HUES48 (cell line): ENCODE data around the gene TAS1R1.

Source experiments
- H3K27ac ChIP-seq: one replicate; pipeline ENCODE4 v1.7.0; 2013; ENCODE audit warnings: low read depth, low read length, inconsistent platforms
- H3K27me3 ChIP-seq: 2 replicates; pipeline ENCODE4 v1.6.1; 2013; ENCODE audit warnings: mild to moderate bottlenecking, low read length; ENCODE audit not compliant: control insufficient read depth, insufficient read depth
- H3K36me3 ChIP-seq: 2 replicates; pipeline ENCODE4 v1.6.1; 2013; ENCODE audit warnings: low read length; ENCODE audit not compliant: control insufficient read depth, insufficient read depth
- H3K4me1 ChIP-seq: 2 replicates; pipeline ENCODE4 v1.6.1; 2013; ENCODE audit warnings: mild to moderate bottlenecking, low read length; ENCODE audit not compliant: control insufficient read depth, insufficient read depth
- H3K4me3 ChIP-seq: 2 replicates; pipeline ENCODE4 v1.5.1; 2013; ENCODE audit warnings: mild to moderate bottlenecking, low read depth, low read length
- H3K9ac ChIP-seq: 2 replicates; pipeline ENCODE4 v1.6.1; 2013; ENCODE audit warnings: mild to moderate bottlenecking, low read depth, low read length, moderate library complexity
- H3K9me3 ChIP-seq: 2 replicates; pipeline ENCODE4 v1.6.1; 2013; ENCODE audit warnings: low read length; ENCODE audit not compliant: control insufficient read depth, insufficient read depth

TAS1R1 gene

DNA sequence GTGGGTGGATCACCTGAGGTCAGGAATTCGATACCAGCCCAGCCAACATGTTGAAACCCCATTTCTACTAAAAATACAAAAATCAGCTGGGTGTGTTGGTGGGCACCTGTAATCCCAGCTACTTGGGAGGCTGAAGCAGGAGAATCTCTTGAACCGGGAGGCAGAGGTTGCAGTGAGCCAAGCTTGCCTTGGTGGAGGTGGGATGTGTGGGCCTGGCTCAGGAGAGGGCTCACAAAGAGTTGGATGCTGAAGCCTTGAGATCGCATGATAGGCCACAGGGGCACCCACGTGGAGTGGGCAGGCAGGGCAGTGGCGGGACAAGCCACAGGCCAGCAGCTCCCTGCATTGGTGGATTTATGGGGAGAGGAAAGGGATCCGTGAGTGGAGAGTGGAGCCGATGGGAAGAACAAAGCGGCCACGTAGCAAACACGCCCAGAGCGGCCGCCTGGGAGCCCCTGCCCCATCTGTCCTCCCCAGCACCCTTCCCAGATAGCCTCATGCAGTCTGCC lies 73.9 kb downstream of the TAS1R1 start:
- no peaks in the 10 kb centered on the region for H3K27me3 ChIP-seq
- H3K27ac ChIP-seq, result no peak overlapping the region
- H3K4me1 ChIP-seq, result no peaks in the 10 kb centered on the region
- no peaks in the 10 kb centered on the region for H3K9me3 ChIP-seq
- H3K36me3 ChIP-seq, result peaks cover 49% of the 10 kb centered on the region
- no peak overlapping the region for H3K9ac ChIP-seq
- no peak overlapping the region for H3K4me3 ChIP-seq
